Smooth muscle cell (in vitro differentiated cells): ENCODE results near the gene CDKN3. TPM values are rescaled to one million over a fixed set of nuclear protein-coding genes. Genes with fewer than 3 reads are reported as not detected.

Experiments
- DNase-seq: peaks from one replicate; lab custom pipeline; 2025; ENCODE audit not compliant: unreplicated experiment; lab: John Stamatoyannopoulos, UW
- H2AFZ ChIP-seq: fragments of 200-600 bp; sonication (generic); 2 replicates; pipeline ENCODE4 v1.6.0; 2016; ENCODE audit warnings: antibody characterized with exemption, low read depth, mild to moderate bottlenecking
- H3F3A ChIP-seq: fragments of 200-600 bp; sonication (generic); 2 replicates; pipeline ENCODE4 v1.6.0; 2017; ENCODE audit warnings: antibody characterized with exemption, low read depth
- H3K27ac ChIP-seq: fragments of 200-600 bp; sonication (generic); 2 replicates; pipeline ENCODE4 v1.5.1; 2016; ENCODE audit warnings: low read depth, mild to moderate bottlenecking
- H3K27me3 ChIP-seq: fragments of 200-600 bp; sonication (generic); 2 replicates; pipeline ENCODE4 v1.6.1; 2016; ENCODE audit warnings: low read depth, mild to moderate bottlenecking
- H3K36me3 ChIP-seq: fragments of 200-600 bp; sonication (generic); 2 replicates; pipeline ENCODE4 v1.5.1; 2016; ENCODE audit warnings: low read depth
- H3K4me1 ChIP-seq: fragments of 200-600 bp; sonication (generic); 2 replicates; pipeline ENCODE4 v1.5.1; 2016; ENCODE audit warnings: low read depth
- H3K4me2 ChIP-seq: fragments of 200-600 bp; sonication (generic); 2 replicates; pipeline ENCODE4 v1.6.0; 2016; ENCODE audit warnings: mild to moderate bottlenecking
- H3K4me3 ChIP-seq: fragments of 200-600 bp; sonication (generic); 2 replicates; pipeline ENCODE4 v1.5.1; 2016; ENCODE audit warnings: mild to moderate bottlenecking
- H3K79me2 ChIP-seq: fragments of 200-600 bp; sonication (generic); 2 replicates; pipeline ENCODE4 v1.6.0; 2016; ENCODE audit warnings: low read depth, mild to moderate bottlenecking
- H3K9ac ChIP-seq: fragments of 200-600 bp; sonication (generic); 2 replicates; pipeline ENCODE4 v1.6.0; 2016; ENCODE audit warnings: low read depth
- H3K9me3 ChIP-seq: fragments of 200-600 bp; sonication (generic); replicated peaks from 2 replicates; pipeline ENCODE4 v1.5.1; 2016; ENCODE audit warnings: low read depth
- H4K20me1 ChIP-seq: fragments of 200-600 bp; sonication (generic); 2 replicates; pipeline ENCODE4 v1.6.0; 2016; ENCODE audit warnings: low read depth
- WGBS: methylation state at CpG from one replicate; pipeline ENCODE4 v1.1.7; 2016; ENCODE audit warnings: low lambda C conversion rate; 5-methylcytosine and 5-hydroxymethylcytosine counted together
- polyA plus RNA-seq: library from polyadenylated mRNA; unstranded; fragments of >200 nt; fragmentation: Nextera tagmentation; extraction: Ambion mirVana; gene quantifications from 2 replicates; pipeline ENCODE4 v1.2.1, GENCODE V29; 2016
- total RNA-seq: library from RNA; depleted of rRNA; stranded (reverse); fragments of >200 nt; gene quantifications from 2 replicates; pipeline ENCODE4 v1.2.3, GENCODE V29; 2014
- TF ChIP-seq, protein P1 (sequence below): fragments of 200-600 bp; sonication (generic); IDR thresholded peaks from 2 replicates; pipeline ENCODE4 v1.5.1; 2017; ENCODE audit warnings: borderline replicate concordance, mild to moderate bottlenecking, antibody characterized with exemption; ENCODE audit not compliant: insufficient read depth, poor library complexity, severe bottlenecking

CDKN3 gene, protein sequence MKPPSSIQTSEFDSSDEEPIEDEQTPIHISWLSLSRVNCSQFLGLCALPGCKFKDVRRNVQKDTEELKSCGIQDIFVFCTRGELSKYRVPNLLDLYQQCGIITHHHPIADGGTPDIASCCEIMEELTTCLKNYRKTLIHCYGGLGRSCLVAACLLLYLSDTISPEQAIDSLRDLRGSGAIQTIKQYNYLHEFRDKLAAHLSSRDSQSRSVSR
- total RNA-seq (15.4 and 22.1 TPM in 2 replicates), polyA plus RNA-seq (18.6 and 20.1 TPM in 2 replicates)

DNA sequence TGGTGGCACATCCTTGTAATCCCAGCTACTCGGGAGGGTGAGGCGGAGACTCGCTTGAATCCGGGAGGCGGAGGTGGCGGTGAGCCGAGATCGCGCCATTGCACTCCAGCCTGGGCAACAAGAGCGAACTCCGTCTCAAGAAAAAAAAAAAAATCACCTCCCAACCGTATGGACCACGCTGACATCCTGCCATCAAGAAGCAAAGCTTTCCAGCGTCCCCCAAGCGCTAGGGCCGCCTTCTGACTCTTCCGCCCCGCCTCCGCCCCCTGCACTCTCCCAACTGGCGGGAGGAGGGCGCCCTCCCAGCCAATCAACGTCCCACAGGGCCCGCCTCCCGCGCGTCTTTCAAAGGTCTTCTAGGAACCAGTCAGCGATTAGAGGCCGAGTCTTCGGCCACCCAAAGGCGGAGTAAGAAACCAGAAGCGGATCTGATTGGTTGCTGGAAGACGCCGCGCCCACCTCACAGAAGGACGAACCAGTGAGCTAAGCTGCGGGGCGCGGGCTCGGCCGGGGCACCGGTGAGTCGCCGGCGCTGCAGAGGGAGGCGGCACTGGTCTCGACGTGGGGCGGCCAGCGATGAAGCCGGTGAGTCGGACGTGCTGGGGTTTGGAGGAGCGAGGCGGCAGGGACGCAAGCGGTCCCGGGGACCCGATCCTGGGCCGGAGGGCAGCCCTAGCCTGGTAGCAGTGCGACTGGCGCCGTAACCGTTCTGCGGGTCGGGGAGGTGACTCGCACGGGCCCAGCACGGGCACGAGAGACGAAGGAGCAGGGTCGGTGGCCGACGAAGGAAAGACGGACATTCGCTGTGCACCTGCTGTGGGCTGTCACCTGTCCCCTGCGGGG is at the start of gene CDKN3:
Gene CDKN3 (plus strand): TSS at position 515 of the 843 bp plus-strand sequence. CDS start 62 bp downstream, at position 577.
- Histone ChIP-seq H3K27ac (no peak within 1 kb of the TSS), H3K4me3 (peak within 1 kb of the TSS; percentile 78), H3K9me3 (no peaks in the 10 kb centered on the region), H3K9ac (peak within 1 kb of the TSS; percentile 59), H3K27me3 (no peaks in the 10 kb centered on the region), H3K36me3 (no peaks in the 10 kb centered on the region), H2AFZ (peak within 1 kb of the TSS; percentile 96), H4K20me1 (no peaks in the 10 kb centered on the region), H3K79me2 (no peaks in the 10 kb centered on the region), H3K4me2 (peak within 1 kb of the TSS; percentile 95), H3F3A (no peaks in the 10 kb centered on the region), H3K4me1 (peaks cover 8% of the 10 kb centered on the region)
- WGBS: 4% methylated on average over 74 of the region's 76 CpGs
- peak; percentile 83 for DNase-seq
- TF ChIP-seq, protein P1, sequence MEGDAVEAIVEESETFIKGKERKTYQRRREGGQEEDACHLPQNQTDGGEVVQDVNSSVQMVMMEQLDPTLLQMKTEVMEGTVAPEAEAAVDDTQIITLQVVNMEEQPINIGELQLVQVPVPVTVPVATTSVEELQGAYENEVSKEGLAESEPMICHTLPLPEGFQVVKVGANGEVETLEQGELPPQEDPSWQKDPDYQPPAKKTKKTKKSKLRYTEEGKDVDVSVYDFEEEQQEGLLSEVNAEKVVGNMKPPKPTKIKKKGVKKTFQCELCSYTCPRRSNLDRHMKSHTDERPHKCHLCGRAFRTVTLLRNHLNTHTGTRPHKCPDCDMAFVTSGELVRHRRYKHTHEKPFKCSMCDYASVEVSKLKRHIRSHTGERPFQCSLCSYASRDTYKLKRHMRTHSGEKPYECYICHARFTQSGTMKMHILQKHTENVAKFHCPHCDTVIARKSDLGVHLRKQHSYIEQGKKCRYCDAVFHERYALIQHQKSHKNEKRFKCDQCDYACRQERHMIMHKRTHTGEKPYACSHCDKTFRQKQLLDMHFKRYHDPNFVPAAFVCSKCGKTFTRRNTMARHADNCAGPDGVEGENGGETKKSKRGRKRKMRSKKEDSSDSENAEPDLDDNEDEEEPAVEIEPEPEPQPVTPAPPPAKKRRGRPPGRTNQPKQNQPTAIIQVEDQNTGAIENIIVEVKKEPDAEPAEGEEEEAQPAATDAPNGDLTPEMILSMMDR: peak; percentile 27

GRCh38 chr14:54347044-54347443 is 49.8 kb upstream of the CDKN3 start:
- Histone ChIP-seq H4K20me1 (no peaks in the 10 kb centered on the region), H3K4me2 (no peak overlapping the region), H3K9ac (no peak overlapping the region), H3K9me3 (no peaks in the 10 kb centered on the region), H2AFZ (no peak overlapping the region), H3K27ac (no peak overlapping the region), H3K27me3 (no peaks in the 10 kb centered on the region), H3K4me1 (peaks cover 13% of the 10 kb centered on the region), H3K4me3 (no peak overlapping the region), H3K79me2 (no peaks in the 10 kb centered on the region), H3F3A (no peaks in the 10 kb centered on the region), H3K36me3 (no peaks in the 10 kb centered on the region)
- WGBS: 80% methylated on average over 7 of the region's 7 CpGs
- DNase-seq: no peak
- TF ChIP-seq, protein P1: no peak

DNA sequence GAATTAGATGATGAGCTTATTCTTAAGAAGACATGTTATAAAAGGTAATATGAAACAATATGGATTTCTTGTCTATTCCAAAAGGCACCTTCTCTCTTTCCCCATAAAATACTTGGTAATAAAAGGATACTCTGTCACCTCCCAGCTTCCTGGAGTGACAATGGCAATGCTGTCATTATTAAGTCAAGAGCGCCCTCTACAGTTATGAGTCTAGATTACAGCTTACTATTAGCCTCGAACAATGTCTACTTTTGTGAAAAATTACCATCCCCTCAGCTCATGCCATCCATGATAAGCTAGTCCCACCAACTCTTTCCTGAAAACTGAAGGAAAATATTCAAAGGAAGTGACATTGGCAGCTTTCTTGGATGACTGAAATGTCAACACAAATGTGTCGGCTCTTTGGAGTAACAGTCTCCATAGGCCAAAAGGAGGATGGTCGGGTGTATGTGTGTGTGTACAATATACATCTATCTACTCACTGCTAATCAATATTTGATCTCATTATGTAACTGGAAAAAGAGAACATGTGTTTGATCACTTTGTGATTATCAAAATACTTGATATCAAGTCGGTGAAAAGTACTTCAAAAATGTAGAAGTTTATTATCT is 48.7 kb upstream of the CDKN3 start:
- Histone ChIP-seq H3K27ac (no peak overlapping the region), H3K9ac (no peak overlapping the region), H3K4me3 (no peak overlapping the region), H2AFZ (no peak overlapping the region), H3K4me2 (no peak overlapping the region), H3K9me3 (no peaks in the 10 kb centered on the region), H4K20me1 (no peaks in the 10 kb centered on the region), H3K79me2 (no peaks in the 10 kb centered on the region), H3K4me1 (peaks cover 10% of the 10 kb centered on the region), H3F3A (no peaks in the 10 kb centered on the region), H3K27me3 (no peaks in the 10 kb centered on the region), H3K36me3 (no peaks in the 10 kb centered on the region)
- TF ChIP-seq, protein P1: peak; percentile 84
- no peak for DNase-seq
- WGBS: 52% methylated on average over 5 of the region's 5 CpGs
